Left renal cortex interstitium (tissue), 4 donors: ENCODE data around the gene AFF3. TPM values are rescaled to one million over a fixed set of nuclear protein-coding genes. Genes with fewer than 3 reads are reported as not detected.

Experiments used
- DNase-seq, 4 donors: peaks; one replicate each; pipeline ENCODE4 v3.0.0-alpha.2; 2013; ENCODE audit warnings: low read depth in 4 of 4, low spot score in 2 of 4, missing footprints in 1 of 4
- polyA plus RNA-seq, 4 donors: library from polyadenylated mRNA; unstranded; fragments of 120-200 nt; gene quantifications; one replicate each; pipeline ENCODE4 v1.2.1, GENCODE V29; 2013; ENCODE audit not compliant: insufficient read length in 4 of 4

AFF3 gene
- polyA plus RNA-seq, 4 donors = 18.4 to 26.6 (median 24.0) TPM

- no peak for DNase-seq
Measured at GRCh38 chr2:99634234-99634633, 508.2 kb downstream of the AFF3 start.

- DNase-seq = no peak
Measured at GRCh38 chr2:99631700-99632099, 510.7 kb downstream of the AFF3 start.

GRCh38 chr2:99629320-99629719 lies 513.1 kb downstream of the AFF3 start:
- DNase-seq = no peak

GRCh38 chr2:99626158-99626557 lies 516.2 kb downstream of the AFF3 start:
- DNase-seq = no peak

- DNase-seq = no peak
Measured at GRCh38 chr2:99624677-99625076, 517.7 kb downstream of the AFF3 start.

GRCh38 chr2:99623613-99624012 lies 518.8 kb downstream of the AFF3 start:
- no peak for DNase-seq

GRCh38 chr2:99623035-99623434 lies 519.4 kb downstream of the AFF3 start:
- DNase-seq = no peak

- no peak for DNase-seq
Measured at GRCh38 chr2:99622534-99622933, 519.9 kb downstream of the AFF3 start.

- DNase-seq = no peak
Measured at GRCh38 chr2:99621774-99622173, 520.6 kb downstream of the AFF3 start.

- no peak for DNase-seq
Measured at GRCh38 chr2:99621106-99621505, 521.3 kb downstream of the AFF3 start.

GRCh38 chr2:99619151-99619550 lies 523.2 kb downstream of the AFF3 start:
- DNase-seq = no peak

GRCh38 chr2:99618579-99619097 lies 523.8 kb downstream of the AFF3 start:
- DNase-seq = no peak

- DNase-seq = no peak
Measured at GRCh38 chr2:99617811-99618210, 524.6 kb downstream of the AFF3 start.

- no peak for DNase-seq
Measured at GRCh38 chr2:99615247-99615771, 527.1 kb downstream of the AFF3 start.

GRCh38 chr2:99613980-99614379 lies 528.4 kb downstream of the AFF3 start:
- peak in 1 of 4 donors; percentile 67 for DNase-seq

- DNase-seq = no peak
Measured at GRCh38 chr2:99611786-99612185, 530.6 kb downstream of the AFF3 start.

GRCh38 chr2:99611034-99611433 lies 531.4 kb downstream of the AFF3 start:
- no peak for DNase-seq

GRCh38 chr2:99609851-99610381 lies 532.5 kb downstream of the AFF3 start:
- no peak for DNase-seq

GRCh38 chr2:99608861-99609260 lies 533.5 kb downstream of the AFF3 start:
- DNase-seq = no peak

GRCh38 chr2:99607861-99608491 lies 534.4 kb downstream of the AFF3 start:
- DNase-seq = no peak

- DNase-seq = no peak
Measured at GRCh38 chr2:99607454-99607853, 534.9 kb downstream of the AFF3 start.

- no peak for DNase-seq
Measured at GRCh38 chr2:99605036-99605435, 537.4 kb downstream of the AFF3 start.
